Loucy (cell line): ENCODE results near the gene KCNK13.
"Not testable (repeated sequence)": the region's sequence is repeated elsewhere in the genome, so short reads cannot be mapped to it uniquely, and the experiment has no call there.

Experiments
- H2AFZ ChIP-seq: fragments of 200-600 bp; sonication (generic); 2 replicates; pipeline ENCODE4 v1.6.0; 2016; ENCODE audit warnings: antibody characterized with exemption, mild to moderate bottlenecking, low read length, moderate library complexity
- H3F3A ChIP-seq: fragments of 200-600 bp; 2 replicates; pipeline ENCODE4 v1.6.0; 2016; ENCODE audit warnings: antibody characterized with exemption, low read depth, mild to moderate bottlenecking
- H3K27me3 ChIP-seq: fragments of 200-600 bp; sonication (generic); 2 replicates; pipeline ENCODE4 v1.6.1; 2014; ENCODE audit warnings: low read length, mild to moderate bottlenecking; ENCODE audit not compliant: insufficient read depth, poor library complexity, severe bottlenecking
- H3K36me3 ChIP-seq: fragments of 200-600 bp; sonication (generic); 2 replicates; pipeline ENCODE4 v1.6.1; 2016; ENCODE audit warnings: low read length; ENCODE audit not compliant: insufficient read depth
- H3K4me1 ChIP-seq: fragments of 200-600 bp; sonication (generic); 2 replicates; pipeline ENCODE4 v1.5.1; 2014; ENCODE audit warnings: low read length, mild to moderate bottlenecking; ENCODE audit not compliant: insufficient read depth, poor library complexity, severe bottlenecking
- H3K4me2 ChIP-seq: fragments of 200-600 bp; sonication (generic); 2 replicates; pipeline ENCODE4 v1.6.0; 2014; ENCODE audit warnings: antibody characterized with exemption, low read length, low read depth, mild to moderate bottlenecking; ENCODE audit not compliant: poor library complexity, severe bottlenecking
- H3K4me3 ChIP-seq: fragments of 200-600 bp; sonication (generic); 2 replicates; pipeline ENCODE4 v1.5.1; 2014; ENCODE audit warnings: low read length, mild to moderate bottlenecking, mixed read lengths; ENCODE audit not compliant: poor library complexity, severe bottlenecking
- H3K79me2 ChIP-seq: fragments of 200-600 bp; sonication (generic); 2 replicates; pipeline ENCODE4 v1.6.1; 2014; ENCODE audit warnings: low read length; ENCODE audit not compliant: insufficient read depth
- H3K9ac ChIP-seq: fragments of 200-600 bp; sonication (generic); 2 replicates; pipeline ENCODE4 v1.6.0; 2014; ENCODE audit warnings: mild to moderate bottlenecking, low read depth, low read length, moderate library complexity; ENCODE audit not compliant: poor library complexity, severe bottlenecking
- H3K9me2 ChIP-seq: fragments of 200-600 bp; sonication (generic); replicated peaks from 2 replicates; pipeline ENCODE4 v1.6.1; 2016; ENCODE audit warnings: low read depth, low read length, mixed read lengths
- H3K9me3 ChIP-seq: fragments of 200-600 bp; sonication (generic); 2 replicates; pipeline ENCODE4 v1.6.1; 2014; ENCODE audit warnings: mild to moderate bottlenecking, antibody characterized with exemption, low read length, low read depth; ENCODE audit not compliant: insufficient read depth
- H4K20me1 ChIP-seq: fragments of 200-600 bp; sonication (generic); 2 replicates; pipeline ENCODE4 v1.6.0; 2014; ENCODE audit warnings: antibody characterized with exemption, low read length, mild to moderate bottlenecking; ENCODE audit not compliant: insufficient read depth, poor library complexity, severe bottlenecking
- CTCF ChIP-seq: fragments of 200-600 bp; sonication (generic); conservative IDR thresholded peaks from 2 replicates; pipeline ENCODE4 v1.5.1; 2014; ENCODE audit warnings: mild to moderate bottlenecking, antibody characterized with exemption, low read length
- EZH2phosphoT487 ChIP-seq: fragments of 200-600 bp; IDR thresholded peaks from 2 replicates; pipeline ENCODE4 v1.6.1; 2018; ENCODE audit warnings: antibody characterized with exemption, mild to moderate bottlenecking, moderate library complexity, borderline replicate concordance

KCNK13 gene

GRCh38 chr14:90198541-90199060 is 136.8 kb downstream of the KCNK13 start:
- TF ChIP-seq EZH2phosphoT487 (no peak), CTCF (no peak)
- Histone ChIP-seq H3K9me2 (no peaks in the 10 kb centered on the region), H3F3A (no peaks in the 10 kb centered on the region), H4K20me1 (no peaks in the 10 kb centered on the region), H3K9ac (no peak overlapping the region), H3K27me3 (no peaks in the 10 kb centered on the region), H3K4me2 (no peak overlapping the region), H3K4me3 (no peak overlapping the region), H3K79me2 (no peaks in the 10 kb centered on the region), H3K4me1 (no peaks in the 10 kb centered on the region), H3K36me3 (no peaks in the 10 kb centered on the region), H3K9me3 (no peaks in the 10 kb centered on the region; the same call in 1 of the 2 replicates), H2AFZ (no peak overlapping the region)

GRCh38 chr14:90200546-90200945 is 138.8 kb downstream of the KCNK13 start:
- H3K4me3 ChIP-seq, H3K4me1 ChIP-seq, H4K20me1 ChIP-seq, H3K27me3 ChIP-seq, H3K9ac ChIP-seq, H3K9me2 ChIP-seq, H3K4me2 ChIP-seq, H2AFZ ChIP-seq, H3K9me3 ChIP-seq, H3K36me3 ChIP-seq, H3F3A ChIP-seq, H3K79me2 ChIP-seq: not testable (repeated sequence)

- no peaks in the 10 kb centered on the region for H3F3A ChIP-seq
- no peak overlapping the region for H2AFZ ChIP-seq
- H3K4me2 ChIP-seq = no peak overlapping the region
- H3K9ac ChIP-seq = no peak overlapping the region
- no peak for TF ChIP-seq EZH2phosphoT487
- TF ChIP-seq CTCF = no peak
- H4K20me1 ChIP-seq = no peaks in the 10 kb centered on the region
- H3K4me1 ChIP-seq = no peaks in the 10 kb centered on the region
- no peaks in the 10 kb centered on the region for H3K27me3 ChIP-seq
- no peaks in the 10 kb centered on the region for H3K79me2 ChIP-seq
- no peaks in the 10 kb centered on the region; the same call in 1 of the 2 replicates for H3K9me3 ChIP-seq
- H3K9me2 ChIP-seq = no peaks in the 10 kb centered on the region
- no peaks in the 10 kb centered on the region for H3K36me3 ChIP-seq
- no peak overlapping the region for H3K4me3 ChIP-seq
These were observed 139.6 kb downstream of the KCNK13 start for GRCh38 chr14:90201344-90201743.

GRCh38 chr14:90204516-90204915 is 142.7 kb downstream of the KCNK13 start:
- H3F3A ChIP-seq = no peaks in the 10 kb centered on the region
- no peaks in the 10 kb centered on the region for H3K9me2 ChIP-seq

More at GRCh38 chr14:90204516-90204915, 142.7 kb downstream of the KCNK13 start:
- no peaks in the 10 kb centered on the region for H4K20me1 ChIP-seq
- H3K9me3 ChIP-seq = no peaks in the 10 kb centered on the region; the same call in 1 of the 2 replicates
- H3K79me2 ChIP-seq = no peaks in the 10 kb centered on the region
- H3K36me3 ChIP-seq = no peaks in the 10 kb centered on the region
- no peak overlapping the region for H3K9ac ChIP-seq
- no peak overlapping the region for H2AFZ ChIP-seq
- TF ChIP-seq EZH2phosphoT487 (no peak), CTCF (no peak)
- H3K4me3 ChIP-seq = no peak overlapping the region
- H3K4me2 ChIP-seq = no peak overlapping the region
- H3K27me3 ChIP-seq = no peaks in the 10 kb centered on the region
- no peaks in the 10 kb centered on the region for H3K4me1 ChIP-seq
